T-helper 1 cell (primary cell): ENCODE measurements around the gene OR6S1.
"Not testable (repeated sequence)": the region's sequence is repeated elsewhere in the genome, so short reads cannot be mapped to it uniquely, and the experiment has no call there.

Experiments used
- DNase-seq, 5 donors: peaks; one replicate each; pipeline ENCODE4 v3.0.0-alpha.2; 2012 to 2020

OR6S1 gene

GRCh38 chr14:20609215-20610001 is 32.1 kb downstream of the OR6S1 start:
- peak in 4 of 5 donors; percentile 40 to 77 (median 51) for DNase-seq

GRCh38 chr14:20608383-20609110 is 32.9 kb downstream of the OR6S1 start:
- no peak for DNase-seq

- DNase-seq, result peak in 1 of 5 donors; percentile 24
These were observed 33.9 kb downstream of the OR6S1 start for GRCh38 chr14:20607617-20608016.

GRCh38 chr14:20606902-20607242 is 34.6 kb downstream of the OR6S1 start:
- no peak for DNase-seq

- no peak for DNase-seq
These were observed 35.1 kb downstream of the OR6S1 start for GRCh38 chr14:20606190-20606901.

GRCh38 chr14:20603813-20604690 is 37.4 kb downstream of the OR6S1 start:
- no peak for DNase-seq

- DNase-seq, result no peak
These were observed 38.9 kb downstream of the OR6S1 start for GRCh38 chr14:20602583-20602982.

- DNase-seq, result no peak
These were observed 40.0 kb downstream of the OR6S1 start for GRCh38 chr14:20601522-20601921.

- no peak for DNase-seq
These were observed 44.4 kb downstream of the OR6S1 start for GRCh38 chr14:20597108-20597507.

- DNase-seq, result not testable (repeated sequence)
These were observed 45.8 kb downstream of the OR6S1 start for GRCh38 chr14:20595726-20596125.

GRCh38 chr14:20592574-20592973 is 48.9 kb downstream of the OR6S1 start:
- no peak for DNase-seq

GRCh38 chr14:20591235-20591634 is 50.3 kb downstream of the OR6S1 start, which contains the start of gene RNASE12:
Gene RNASE12, minus strand, starts transcription at chr14:20591376. Its CDS starts 653 bp downstream, at chr14:20590723.
- no peak for DNase-seq
